Amygdala (tissue), 56 donors: ENCODE results near the gene TRPM8.

Source experiments
- DNase-seq, 56 donors: peaks; one replicate each; lab custom pipeline; 2025; lab: John Stamatoyannopoulos, UW

TRPM8 gene

GRCh38 chr2:233972941-233973575 is 55.9 kb downstream of the TRPM8 start:
- no peak for DNase-seq

GRCh38 chr2:233973786-233974185 is 56.6 kb downstream of the TRPM8 start:
- DNase-seq = no peak

- peak in 7 of 56 donors; percentile 6 to 44 (median 23) for DNase-seq
Observed at GRCh38 chr2:233974530-233975071, 57.4 kb downstream of the TRPM8 start.

- DNase-seq = no peak
Observed at GRCh38 chr2:233976087-233976486, 58.9 kb downstream of the TRPM8 start.

- DNase-seq = peak in 4 of 56 donors; percentile 2 to 34 (median 8)
Observed at GRCh38 chr2:233976690-233977294, 59.6 kb downstream of the TRPM8 start.

GRCh38 chr2:233977296-233977837 is 60.2 kb downstream of the TRPM8 start:
- no peak for DNase-seq

- DNase-seq = no peak
Observed at GRCh38 chr2:233979748-233980147, 62.6 kb downstream of the TRPM8 start.

GRCh38 chr2:233980955-233981561 is 63.9 kb downstream of the TRPM8 start:
- DNase-seq = no peak

GRCh38 chr2:233981574-233982420 is 64.6 kb downstream of the TRPM8 start:
- no peak for DNase-seq

GRCh38 chr2:233982421-233983121 is 65.4 kb downstream of the TRPM8 start:
- no peak for DNase-seq

- no peak for DNase-seq
Observed at GRCh38 chr2:233983445-233983844, 66.3 kb downstream of the TRPM8 start.

- DNase-seq = no peak
Observed at GRCh38 chr2:233988581-233988980, 71.4 kb downstream of the TRPM8 start.

GRCh38 chr2:233989221-233989858 is 72.2 kb downstream of the TRPM8 start:
- DNase-seq = no peak

GRCh38 chr2:233990261-233990798 is 73.2 kb downstream of the TRPM8 start:
- DNase-seq = no peak

GRCh38 chr2:233991196-233991595 is 74.0 kb downstream of the TRPM8 start:
- DNase-seq = no peak

GRCh38 chr2:233992513-233993217 is 75.5 kb downstream of the TRPM8 start:
- no peak for DNase-seq

GRCh38 chr2:233993461-233993860 is 76.3 kb downstream of the TRPM8 start:
- DNase-seq = no peak

- DNase-seq = no peak
Observed at GRCh38 chr2:233994151-233994550, 77.0 kb downstream of the TRPM8 start.
